Lung (tissue), 12 donors: ENCODE measurements around the gene CCDC167. TPM values are rescaled to one million over a fixed set of nuclear protein-coding genes. Genes with fewer than 3 reads are reported as not detected.

Experiments
- ATAC-seq: fragments of 200-7000 bp; cut with Tn5 transposase; one replicate; pipeline ENCODE4 v1.9.1; 2020; ENCODE audit warnings: moderate number of reproducible peaks; ENCODE audit not compliant: insufficient read depth, low FRiP score
- DNase-seq, 3 donors: peaks; one replicate each; pipeline ENCODE4 v3.0.0-alpha.2; 2013 to 2017
- H3K27ac ChIP-seq, 2 donors: one replicate each; pipeline ENCODE4 v1.5.1; 2013; ENCODE audit warnings: mild to moderate bottlenecking in 2 of 2, moderate library complexity in 2 of 2, control low read depth in 1 of 2, inconsistent platforms in 1 of 2, low read depth in 1 of 2, low read length in 1 of 2
- H3K27me3 ChIP-seq, 3 donors: one replicate each; pipeline ENCODE4 v1.5.1; 2013; ENCODE audit warnings: low read length in 2 of 3; ENCODE audit not compliant: control insufficient read depth in 3 of 3, insufficient read depth in 3 of 3
- H3K36me3 ChIP-seq, 4 donors: one replicate each; pipeline ENCODE4 v1.5.1; 2013; ENCODE audit warnings: low read length in 4 of 4, mild to moderate bottlenecking in 1 of 4, moderate library complexity in 1 of 4; ENCODE audit not compliant: control insufficient read depth in 4 of 4, insufficient read depth in 4 of 4
- H3K4me1 ChIP-seq, 5 donors: one replicate each; pipeline ENCODE4 v1.5.1; 2013; ENCODE audit warnings: low read length in 5 of 5, mild to moderate bottlenecking in 2 of 5, moderate library complexity in 1 of 5; ENCODE audit not compliant: control insufficient read depth in 5 of 5, insufficient read depth in 5 of 5
- H3K4me3 ChIP-seq: one replicate; pipeline ENCODE4 v1.5.1; 2013; ENCODE audit warnings: mild to moderate bottlenecking, control low read depth, moderate library complexity
- H3K9ac ChIP-seq, 2 donors: one replicate each; pipeline ENCODE4 v1.5.1; 2013; ENCODE audit warnings: low read length in 2 of 2, control low read depth in 1 of 2; ENCODE audit not compliant: insufficient read depth in 1 of 2
- H3K9me3 ChIP-seq, 4 donors: one replicate each; pipeline ENCODE4 v1.5.1; 2013; ENCODE audit warnings: low read length in 3 of 4, mild to moderate bottlenecking in 1 of 4, moderate library complexity in 1 of 4; ENCODE audit not compliant: control insufficient read depth in 4 of 4, insufficient read depth in 3 of 4
- WGBS, 2 donors: extraction: QIAGEN DNeasy Blood & Tissue Kit; methylation state at CpG; one replicate each; pipeline ENCODE4 v1.1.7; 2013; 5-methylcytosine and 5-hydroxymethylcytosine counted together
- polyA plus RNA-seq, 2 donors: library from polyadenylated mRNA; stranded (reverse); fragments of 200-250 nt; gene quantifications; one replicate each; pipeline ENCODE4 v1.2.1, GENCODE V29; 2013
- total RNA-seq, 2 donors: library from RNA; depleted of rRNA in 1 of 2; stranded (reverse); fragments of >200 nt in 1 of 2; gene quantifications; one replicate each; pipeline ENCODE4 v1.2.1, GENCODE V29; 2014 to 2021
- TF ChIP-seq, protein P1 (sequence below): IDR thresholded peaks from 2 replicates; pipeline ENCODE4 v1.5.1; 2012; ENCODE audit warnings: mild to moderate bottlenecking; ENCODE audit errors: control extremely low read depth, extremely low read depth
- donor health status: control.
- donor health status: control.
- donor health status: Bipolar disorder and iron deficiency.
- donor health status: healthy.
- donor health status: DM: yes; HTN: yes; CAD: no.

The CCDC167 gene
- total and polyA plus RNA-seq, 4 donors: 13.4 to 54.6 (median 23.1) TPM

DNA sequence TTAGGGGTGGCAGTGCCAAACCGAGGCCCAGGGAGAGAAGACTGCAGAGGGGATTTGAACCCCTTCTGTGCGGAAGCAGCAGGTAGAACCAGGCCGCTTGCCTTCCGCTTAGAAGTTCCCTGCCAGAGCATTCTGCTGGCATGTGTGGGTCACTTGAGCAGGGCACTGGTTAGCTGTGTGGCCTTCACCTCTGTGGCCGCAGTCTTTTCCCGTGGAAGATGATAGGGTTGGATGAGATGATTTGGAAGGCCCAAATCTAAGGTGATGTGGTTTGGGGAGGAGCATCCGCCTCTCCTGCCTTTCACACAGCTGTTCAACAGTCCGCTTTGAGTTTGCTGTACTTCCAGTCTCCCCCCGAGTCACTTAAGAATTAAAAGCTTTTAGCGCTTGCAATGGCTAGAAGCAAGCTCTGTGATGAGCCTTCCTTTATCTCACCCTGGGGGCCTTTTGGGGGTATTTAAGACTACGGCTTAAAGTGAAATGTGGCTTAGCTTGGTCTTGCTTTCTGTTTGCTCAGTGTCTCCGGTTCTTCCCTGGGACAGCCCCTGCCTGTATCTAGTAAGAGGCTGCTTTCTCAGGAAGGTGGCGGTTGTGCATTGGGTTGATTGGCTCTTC, 65.9 kb downstream of the CCDC167 start:
- Histone ChIP-seq H3K27me3 (no peaks in the 10 kb centered on the region), H3K9me3 (no peaks in the 10 kb centered on the region), H3K4me3 (peak overlapping the region; percentile 84), H3K4me1 (peaks cover 3 to 15% (median 5%) of the 10 kb centered on the region in 5 donors), H3K27ac (peak overlapping the region; percentile 96 to 98), H3K36me3 (peaks cover 13 to 24% (median 18%) of the 10 kb centered on the region in 4 donors), H3K9ac (peak overlapping the region; percentile 81 to 93)
- DNase-seq: peak in 1 of 3 donors; percentile 21
- TF ChIP-seq, protein P1, sequence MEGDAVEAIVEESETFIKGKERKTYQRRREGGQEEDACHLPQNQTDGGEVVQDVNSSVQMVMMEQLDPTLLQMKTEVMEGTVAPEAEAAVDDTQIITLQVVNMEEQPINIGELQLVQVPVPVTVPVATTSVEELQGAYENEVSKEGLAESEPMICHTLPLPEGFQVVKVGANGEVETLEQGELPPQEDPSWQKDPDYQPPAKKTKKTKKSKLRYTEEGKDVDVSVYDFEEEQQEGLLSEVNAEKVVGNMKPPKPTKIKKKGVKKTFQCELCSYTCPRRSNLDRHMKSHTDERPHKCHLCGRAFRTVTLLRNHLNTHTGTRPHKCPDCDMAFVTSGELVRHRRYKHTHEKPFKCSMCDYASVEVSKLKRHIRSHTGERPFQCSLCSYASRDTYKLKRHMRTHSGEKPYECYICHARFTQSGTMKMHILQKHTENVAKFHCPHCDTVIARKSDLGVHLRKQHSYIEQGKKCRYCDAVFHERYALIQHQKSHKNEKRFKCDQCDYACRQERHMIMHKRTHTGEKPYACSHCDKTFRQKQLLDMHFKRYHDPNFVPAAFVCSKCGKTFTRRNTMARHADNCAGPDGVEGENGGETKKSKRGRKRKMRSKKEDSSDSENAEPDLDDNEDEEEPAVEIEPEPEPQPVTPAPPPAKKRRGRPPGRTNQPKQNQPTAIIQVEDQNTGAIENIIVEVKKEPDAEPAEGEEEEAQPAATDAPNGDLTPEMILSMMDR: no peak
- ATAC-seq: no peak
- whole genome bisulfite sequencing, 2 donors: 9 to 15% methylated on average over 13 of the region's 13 CpGs

Other genes with a start within 250 kb of the CCDC167 start
- 1 to 10 TPM; 9.4 to 9.7 TPM for gene TBC1D22B, start 242.1 kb downstream of the CCDC167 start, total RNA-seq
- gene TBC1D22B, start 242.1 kb downstream of the CCDC167 start, polyA plus RNA-seq: 1 to 10 TPM; 6.8 to 8.2 TPM
- under 1 TPM; 0.40 to 1.00 TPM for gene TMEM217, start 241.7 kb downstream of the CCDC167 start, total RNA-seq
- 1 to 10 TPM in 1 of 2 donors, under 1 TPM in 1; 0.94 to 1.9 TPM for gene TMEM217, start 241.7 kb downstream of the CCDC167 start, polyA plus RNA-seq
- gene RNF8, start 145.9 kb downstream of the CCDC167 start, total RNA-seq: 10 to 100 TPM; 12.9 to 28.1 TPM
- 10 to 100 TPM; 10.5 to 12.5 TPM for gene RNF8, start 145.9 kb downstream of the CCDC167 start, polyA plus RNA-seq
- 10 to 100 TPM; 33.1 to 39.3 TPM for gene CMTR1, start 66.7 kb downstream of the CCDC167 start, total RNA-seq
- 10 to 100 TPM; 18.8 to 20.2 TPM for gene CMTR1, start 66.7 kb downstream of the CCDC167 start, polyA plus RNA-seq
- 1 to 10 TPM; 1.0 to 4.6 TPM for gene MDGA1, start 198.0 kb upstream of the CCDC167 start, total RNA-seq
- 1 to 10 TPM in 1 of 2 donors, under 1 TPM in 1; 0.90 to 2.1 TPM for gene MDGA1, start 198.0 kb upstream of the CCDC167 start, polyA plus RNA-seq